GM12891 (cell line): ENCODE data around the gene INO80.

ENCODE experiments used
- DNase-seq: peaks from one replicate; pipeline ENCODE4 v3.0.0; 2011; ENCODE audit warnings: low spot score; ENCODE audit not compliant: insufficient read length
- FAIRE-seq: peaks from 2 replicates; lab custom pipeline; 2011; peaks lifted over from hg19 to GRCh38; lab: Jason Lieb, UNC
- PAX5 ChIP-seq: IDR thresholded peaks from 2 replicates; pipeline ENCODE4 v1.6.1; 2011; ENCODE audit warnings: low read length, moderate library complexity, mild to moderate bottlenecking; ENCODE audit not compliant: insufficient read depth, severe bottlenecking
- POLR2A ChIP-seq: IDR thresholded peaks from 2 replicates; pipeline ENCODE4 v1.6.1; 2011; ENCODE audit warnings: low read depth, low read length, control low read depth
- POLR2AphosphoS5 ChIP-seq: IDR thresholded peaks from 2 replicates; pipeline ENCODE4 v1.6.1; 2011; ENCODE audit warnings: low read depth, low read length, control low read depth
- POU2F2 ChIP-seq: IDR thresholded peaks from 2 replicates; pipeline ENCODE4 v1.6.1; 2011; ENCODE audit warnings: low read depth, mild to moderate bottlenecking, control low read depth, low read length, moderate library complexity
- SPI1 ChIP-seq: IDR thresholded peaks from 2 replicates; pipeline ENCODE4 v1.6.1; 2011; ENCODE audit warnings: low read depth, low read length, control low read depth
- TAF1 ChIP-seq: IDR thresholded peaks from 2 replicates; pipeline ENCODE4 v1.6.1; 2011; ENCODE audit warnings: low read depth, low read length, control low read depth

The INO80 gene

GRCh38 chr15:41001524-41002214, 114.4 kb downstream of the INO80 start:
- no peak for FAIRE-seq
- no peak for TF ChIP-seq POU2F2
- TF ChIP-seq TAF1, result no peak
- no peak for TF ChIP-seq POLR2A
- no peak for TF ChIP-seq SPI1
- TF ChIP-seq PAX5, result no peak
- no peak for TF ChIP-seq POLR2AphosphoS5
- no peak for DNase-seq

- TF ChIP-seq PAX5 (no peak), POLR2AphosphoS5 (no peak), POLR2A (no peak), POU2F2 (no peak), TAF1 (no peak), SPI1 (no peak)
- no peak for FAIRE-seq
Measured at GRCh38 chr15:40999190-40999589, 116.9 kb downstream of the INO80 start.

GRCh38 chr15:40995656-40996055, 120.4 kb downstream of the INO80 start:
- TF ChIP-seq POLR2AphosphoS5 (no peak), PAX5 (no peak), TAF1 (no peak), POLR2A (no peak)
- DNase-seq, result no peak
- no peak for FAIRE-seq

More at GRCh38 chr15:40999190-40999589, 116.9 kb downstream of the INO80 start:
- no peak for DNase-seq

- no peak for FAIRE-seq
- no peak for DNase-seq
- TF ChIP-seq PAX5 (no peak), TAF1 (no peak), POLR2A (no peak), SPI1 (no peak)
Measured at GRCh38 chr15:40992825-40993224, 123.3 kb downstream of the INO80 start.

GRCh38 chr15:40992241-40992741, 123.8 kb downstream of the INO80 start:
- FAIRE-seq, result no peak
- no peak for TF ChIP-seq TAF1
- no peak for TF ChIP-seq PAX5
- TF ChIP-seq SPI1, result no peak
- TF ChIP-seq POU2F2, result no peak
- no peak for TF ChIP-seq POLR2AphosphoS5
- no peak for TF ChIP-seq POLR2A

GRCh38 chr15:40991355-40991754, 124.7 kb downstream of the INO80 start:
- DNase-seq, result no peak
- no peak for FAIRE-seq
- no peak for TF ChIP-seq POLR2AphosphoS5
- no peak for TF ChIP-seq TAF1
- TF ChIP-seq SPI1, result no peak
- no peak for TF ChIP-seq POLR2A
- no peak for TF ChIP-seq PAX5

More at GRCh38 chr15:40992241-40992741, 123.8 kb downstream of the INO80 start:
- no peak for DNase-seq

- DNase-seq, result no peak
- no peak for TF ChIP-seq POU2F2
- TF ChIP-seq POLR2A, result no peak
- TF ChIP-seq SPI1, result no peak
- TF ChIP-seq TAF1, result no peak
- no peak for TF ChIP-seq PAX5
- TF ChIP-seq POLR2AphosphoS5, result no peak
- no peak for FAIRE-seq
Measured at GRCh38 chr15:40990789-40991188, 125.3 kb downstream of the INO80 start.

- TF ChIP-seq TAF1 (no peak), PAX5 (no peak), POLR2AphosphoS5 (no peak), POU2F2 (no peak), POLR2A (no peak), SPI1 (no peak)
- FAIRE-seq (no peak), DNase-seq (no peak)
Measured at GRCh38 chr15:40990080-40990479, 126.0 kb downstream of the INO80 start.

- TF ChIP-seq POU2F2, result no peak
- TF ChIP-seq TAF1, result no peak
- no peak for TF ChIP-seq POLR2AphosphoS5
- no peak for TF ChIP-seq PAX5
- no peak for TF ChIP-seq SPI1
- no peak for TF ChIP-seq POLR2A
- DNase-seq (no peak), FAIRE-seq (no peak)
Measured at GRCh38 chr15:40988156-40988555, 127.9 kb downstream of the INO80 start.

GRCh38 chr15:40986820-40987219, 129.3 kb downstream of the INO80 start:
- DNase-seq (no peak), FAIRE-seq (no peak)
- no peak for TF ChIP-seq SPI1
- no peak for TF ChIP-seq POU2F2
- no peak for TF ChIP-seq POLR2AphosphoS5
- no peak for TF ChIP-seq POLR2A
- no peak for TF ChIP-seq TAF1
- TF ChIP-seq PAX5, result no peak
